PFSK-1 (cell line): ENCODE data around the gene EDARADD.

Experiments
- FOXP2 ChIP-seq: optimal IDR thresholded peaks from 2 replicates; pipeline ENCODE3; 2011; ENCODE audit warnings: borderline replicate concordance, control low read depth, inconsistent platforms; ENCODE audit not compliant: insufficient read depth; ENCODE audit errors: extremely low read length, extremely low read depth
- POLR2AphosphoS5 ChIP-seq: IDR thresholded peaks from 2 replicates; pipeline ENCODE4 v1.6.1; 2012; ENCODE audit warnings: low read depth, mild to moderate bottlenecking, control low read depth, low read length, moderate library complexity
- SIN3A ChIP-seq: IDR thresholded peaks from 2 replicates; pipeline ENCODE4 v1.6.1; 2012; ENCODE audit warnings: mild to moderate bottlenecking, low read length, moderate library complexity, borderline replicate concordance; ENCODE audit not compliant: insufficient read depth
- TAF1 ChIP-seq: IDR thresholded peaks from 2 replicates; pipeline ENCODE4 v1.6.1; 2012; ENCODE audit warnings: low read length, control low read depth, borderline replicate concordance; ENCODE audit not compliant: insufficient read depth
- TF ChIP-seq, protein P1 (sequence below), 2 experiments: IDR thresholded peaks; 2 replicates each; pipeline versions ENCODE4 v1.6.1 to v1.8.0; 2011 to 2012; ENCODE audit warnings: low read depth in 2 of 2, low read length in 2 of 2, control low read depth in 1 of 2, inconsistent platforms in 1 of 2, mild to moderate bottlenecking in 1 of 2, moderate library complexity in 1 of 2; ENCODE audit not compliant: insufficient read depth in 1 of 2

DNA sequence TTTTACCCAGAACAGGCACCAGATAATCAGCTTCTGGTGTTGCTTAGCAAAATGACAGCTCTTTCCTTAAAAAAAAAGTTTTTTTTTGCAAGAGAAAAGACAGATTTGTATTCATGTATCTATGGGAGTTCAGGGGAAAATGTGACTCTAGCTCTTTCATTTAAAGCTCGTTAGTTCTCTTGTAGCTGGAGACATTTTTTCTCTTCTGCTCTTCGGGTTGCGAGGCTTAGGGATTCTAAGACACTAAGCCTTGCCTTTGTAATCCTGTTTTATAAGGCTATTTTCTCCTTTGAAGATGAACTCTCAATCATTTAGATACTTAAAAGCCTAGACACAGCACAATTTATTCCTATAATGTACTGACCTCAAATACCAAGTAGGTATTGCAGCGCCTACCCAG lies 40.3 kb upstream of the EDARADD start:
- TF ChIP-seq TAF1: no peak
- TF ChIP-seq POLR2AphosphoS5: no peak
- TF ChIP-seq, protein P1, sequence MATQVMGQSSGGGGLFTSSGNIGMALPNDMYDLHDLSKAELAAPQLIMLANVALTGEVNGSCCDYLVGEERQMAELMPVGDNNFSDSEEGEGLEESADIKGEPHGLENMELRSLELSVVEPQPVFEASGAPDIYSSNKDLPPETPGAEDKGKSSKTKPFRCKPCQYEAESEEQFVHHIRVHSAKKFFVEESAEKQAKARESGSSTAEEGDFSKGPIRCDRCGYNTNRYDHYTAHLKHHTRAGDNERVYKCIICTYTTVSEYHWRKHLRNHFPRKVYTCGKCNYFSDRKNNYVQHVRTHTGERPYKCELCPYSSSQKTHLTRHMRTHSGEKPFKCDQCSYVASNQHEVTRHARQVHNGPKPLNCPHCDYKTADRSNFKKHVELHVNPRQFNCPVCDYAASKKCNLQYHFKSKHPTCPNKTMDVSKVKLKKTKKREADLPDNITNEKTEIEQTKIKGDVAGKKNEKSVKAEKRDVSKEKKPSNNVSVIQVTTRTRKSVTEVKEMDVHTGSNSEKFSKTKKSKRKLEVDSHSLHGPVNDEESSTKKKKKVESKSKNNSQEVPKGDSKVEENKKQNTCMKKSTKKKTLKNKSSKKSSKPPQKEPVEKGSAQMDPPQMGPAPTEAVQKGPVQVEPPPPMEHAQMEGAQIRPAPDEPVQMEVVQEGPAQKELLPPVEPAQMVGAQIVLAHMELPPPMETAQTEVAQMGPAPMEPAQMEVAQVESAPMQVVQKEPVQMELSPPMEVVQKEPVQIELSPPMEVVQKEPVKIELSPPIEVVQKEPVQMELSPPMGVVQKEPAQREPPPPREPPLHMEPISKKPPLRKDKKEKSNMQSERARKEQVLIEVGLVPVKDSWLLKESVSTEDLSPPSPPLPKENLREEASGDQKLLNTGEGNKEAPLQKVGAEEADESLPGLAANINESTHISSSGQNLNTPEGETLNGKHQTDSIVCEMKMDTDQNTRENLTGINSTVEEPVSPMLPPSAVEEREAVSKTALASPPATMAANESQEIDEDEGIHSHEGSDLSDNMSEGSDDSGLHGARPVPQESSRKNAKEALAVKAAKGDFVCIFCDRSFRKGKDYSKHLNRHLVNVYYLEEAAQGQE (IDR thresholded peaks at IDR 0.05; ENCODE audit: insufficient read depth in 1 of 2, low read depth in 2 of 2, low read length in 2 of 2): no peak
- no peak for TF ChIP-seq SIN3A
- no peak for TF ChIP-seq FOXP2
